HG03432 (cell line): ENCODE data around the gene TJAP1.
"Not testable (repeated sequence)": the region's sequence is repeated elsewhere in the genome, so short reads cannot be mapped to it uniquely, and the experiment has no call there.

ENCODE experiments used
- ATAC-seq: cut with Tn5 transposase; IDR thresholded peaks from one replicate; pipeline ENCODE4 v1.9.1; 2021; ENCODE audit warnings: mild to moderate bottlenecking, moderate library complexity; ENCODE audit not compliant: unreplicated experiment

TJAP1 gene

DNA sequence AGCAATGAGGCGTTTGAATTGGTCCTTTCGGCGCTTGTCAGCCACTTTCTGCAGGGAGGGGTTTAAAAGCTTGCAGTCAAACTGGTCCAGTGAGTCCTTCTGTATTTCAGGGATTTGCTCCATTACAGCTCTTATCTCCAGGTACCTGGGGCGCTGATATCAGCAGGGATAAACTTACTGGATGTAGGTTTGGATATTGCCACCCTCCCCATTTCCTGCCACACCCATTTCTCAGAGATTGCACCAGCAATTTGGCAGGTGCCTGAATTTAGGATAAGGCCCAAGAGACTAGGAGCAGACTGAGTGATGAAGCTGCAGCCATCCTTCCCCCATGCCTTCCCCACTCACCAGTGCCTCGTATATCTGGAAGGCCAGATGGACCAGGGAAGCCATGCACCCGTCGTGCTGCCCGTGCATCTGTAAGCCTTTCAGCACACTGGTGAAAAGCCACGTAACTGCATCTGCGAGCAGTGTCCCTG lies 47.2 kb downstream of the TJAP1 start:
- ATAC-seq, result no peak

DNA sequence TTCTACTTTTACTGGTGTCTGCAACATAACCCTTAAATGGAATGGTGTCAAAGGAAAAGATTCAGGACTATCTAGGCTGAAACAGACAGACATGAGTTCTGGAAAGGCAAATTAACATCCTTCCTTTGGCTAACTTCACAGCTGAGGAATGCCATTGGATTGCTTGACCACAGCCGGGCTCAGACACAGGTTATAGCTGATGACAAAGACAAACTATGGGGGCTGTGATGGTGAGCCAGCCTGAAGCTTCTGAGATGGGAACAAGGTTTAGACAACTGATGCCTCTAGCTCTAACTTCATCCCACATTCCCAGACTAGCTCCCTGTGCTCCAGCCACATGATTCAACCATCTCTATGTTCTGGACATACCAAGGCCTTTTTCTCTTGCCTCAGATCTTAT lies 54.8 kb downstream of the TJAP1 start:
- ATAC-seq, result no peak

DNA sequence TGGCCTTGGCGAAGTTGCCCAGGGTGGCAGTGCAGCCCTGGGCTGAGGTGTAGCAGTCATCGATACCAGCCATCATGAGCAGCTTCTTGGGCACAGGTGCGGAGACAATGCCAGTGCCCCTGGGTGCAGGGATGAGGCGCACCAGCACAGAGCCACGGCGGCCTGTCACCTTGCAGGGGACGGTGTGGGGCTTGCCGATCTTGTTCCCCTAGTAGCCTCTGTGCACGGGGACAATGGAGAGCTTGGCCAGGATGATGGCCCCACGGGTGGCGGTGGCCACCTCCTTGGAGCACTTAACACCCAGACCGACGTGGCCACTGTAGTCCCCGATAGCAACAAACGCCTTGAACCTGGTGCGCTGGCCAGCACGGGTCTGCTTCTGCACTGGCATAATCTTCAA lies 61.6 kb downstream of the TJAP1 start:
- ATAC-seq, result not testable (repeated sequence)

DNA sequence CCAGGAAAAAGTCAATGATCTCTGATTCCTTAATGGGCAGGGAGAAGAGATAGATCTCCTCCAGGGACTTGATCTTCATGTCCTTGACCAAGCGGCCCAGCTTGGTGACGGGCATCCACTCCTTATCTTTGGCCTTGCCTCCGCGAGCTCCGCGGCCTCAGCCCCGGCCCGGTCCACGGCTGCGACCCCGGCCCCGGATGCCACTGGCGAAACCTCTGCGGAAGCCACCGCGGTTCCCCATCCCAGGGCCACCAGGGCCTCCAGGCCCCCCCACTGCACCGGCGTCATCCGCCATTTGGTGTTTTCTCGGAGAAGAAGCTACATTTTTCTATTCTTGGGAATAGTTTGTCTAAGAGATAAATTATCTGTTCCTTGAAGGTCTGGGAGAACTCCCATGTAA lies 62.0 kb downstream of the TJAP1 start:
- not testable (repeated sequence) for ATAC-seq

DNA sequence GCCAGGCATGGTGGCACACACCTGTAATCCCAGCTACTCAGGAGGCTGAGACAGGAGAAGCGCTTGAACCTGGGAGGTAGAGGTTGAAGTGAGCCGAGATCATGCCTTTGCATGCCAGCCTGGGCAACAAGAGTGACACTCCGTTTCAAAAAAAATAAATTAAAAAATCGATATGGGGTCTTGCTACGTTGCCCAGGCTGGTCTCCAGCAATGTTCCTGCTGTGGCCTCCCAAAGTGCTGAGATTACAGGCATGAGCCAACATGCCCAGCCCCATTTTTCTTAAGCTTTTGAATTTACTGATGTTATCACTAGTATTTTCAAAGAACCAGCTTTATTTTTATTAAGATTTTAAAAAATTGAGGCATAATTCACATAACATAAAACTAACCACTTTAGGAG lies 63.1 kb downstream of the TJAP1 start:
- no peak for ATAC-seq

DNA sequence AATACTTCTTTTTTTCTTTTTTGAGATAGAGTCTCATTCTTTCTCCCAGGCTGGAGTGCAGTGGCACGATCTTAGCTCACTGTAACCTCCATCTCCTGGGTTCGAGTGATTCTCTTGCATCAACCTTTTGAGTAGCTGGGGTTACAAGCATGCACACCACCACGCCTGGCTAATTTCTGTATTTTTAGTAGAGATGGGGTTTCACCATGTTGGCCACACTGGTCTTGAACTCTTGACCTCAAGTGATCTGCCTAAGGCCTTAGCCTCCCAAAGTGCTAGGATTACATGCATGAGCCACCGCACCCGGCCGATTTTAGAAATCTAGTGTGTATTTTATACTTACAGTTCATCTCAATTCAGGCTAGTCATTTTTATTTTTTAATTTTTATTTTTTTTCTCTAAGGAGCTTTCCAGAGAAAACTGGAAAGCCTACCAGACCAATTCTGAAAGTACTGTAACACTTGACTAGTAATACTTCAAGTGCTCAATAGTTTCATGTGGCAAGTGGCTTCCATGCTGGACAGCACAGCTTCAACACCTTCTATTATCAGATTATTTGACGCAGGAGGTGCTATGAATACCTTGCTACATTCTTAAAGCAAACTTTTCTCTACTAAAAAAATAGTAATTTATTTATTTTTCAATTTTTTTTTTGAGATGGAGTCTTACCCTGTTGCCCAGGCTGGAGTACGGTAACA lies 64.6 kb downstream of the TJAP1 start:
- peak; percentile 59 for ATAC-seq

DNA sequence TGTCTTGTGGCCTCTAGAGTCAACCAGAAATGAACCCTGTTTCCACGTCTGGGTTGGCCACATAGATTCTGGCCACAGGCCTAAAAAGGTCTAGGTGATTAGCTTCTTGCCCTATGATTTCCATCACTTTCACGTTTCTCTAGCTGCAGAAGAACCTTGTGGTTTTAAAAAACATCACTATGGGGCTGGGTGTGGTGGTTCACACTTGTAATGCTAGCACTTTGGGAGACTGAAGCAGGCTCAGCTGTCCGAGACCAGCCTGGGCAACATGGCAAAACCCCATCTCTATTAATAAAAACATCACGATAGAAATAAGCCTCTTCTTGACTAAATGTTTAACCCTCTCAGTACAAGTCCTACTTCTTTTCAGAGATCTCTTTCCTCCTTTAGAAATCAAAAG lies 67.1 kb downstream of the TJAP1 start:
- ATAC-seq, result no peak

DNA sequence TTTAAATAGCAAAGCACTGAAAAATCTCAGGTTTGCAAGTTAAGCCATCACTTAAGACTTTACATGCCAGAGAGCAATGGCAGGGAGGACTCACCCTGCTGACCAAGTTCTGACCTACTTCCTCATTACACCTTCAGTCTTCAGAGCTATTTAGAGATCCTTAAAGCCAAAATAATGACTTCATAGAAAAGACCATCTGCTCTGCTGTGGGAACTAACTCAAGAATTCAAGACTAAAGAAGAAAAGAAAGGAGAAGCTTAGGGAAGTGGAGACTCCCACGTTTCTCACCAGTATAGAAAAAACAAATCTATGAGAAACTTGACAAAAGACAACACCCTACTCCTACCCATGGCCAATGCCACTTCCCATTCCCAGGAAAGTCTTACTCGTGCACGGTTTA lies 69.9 kb downstream of the TJAP1 start:
- no peak for ATAC-seq
